ENCODE results near the gene RRAGD.

DNA sequence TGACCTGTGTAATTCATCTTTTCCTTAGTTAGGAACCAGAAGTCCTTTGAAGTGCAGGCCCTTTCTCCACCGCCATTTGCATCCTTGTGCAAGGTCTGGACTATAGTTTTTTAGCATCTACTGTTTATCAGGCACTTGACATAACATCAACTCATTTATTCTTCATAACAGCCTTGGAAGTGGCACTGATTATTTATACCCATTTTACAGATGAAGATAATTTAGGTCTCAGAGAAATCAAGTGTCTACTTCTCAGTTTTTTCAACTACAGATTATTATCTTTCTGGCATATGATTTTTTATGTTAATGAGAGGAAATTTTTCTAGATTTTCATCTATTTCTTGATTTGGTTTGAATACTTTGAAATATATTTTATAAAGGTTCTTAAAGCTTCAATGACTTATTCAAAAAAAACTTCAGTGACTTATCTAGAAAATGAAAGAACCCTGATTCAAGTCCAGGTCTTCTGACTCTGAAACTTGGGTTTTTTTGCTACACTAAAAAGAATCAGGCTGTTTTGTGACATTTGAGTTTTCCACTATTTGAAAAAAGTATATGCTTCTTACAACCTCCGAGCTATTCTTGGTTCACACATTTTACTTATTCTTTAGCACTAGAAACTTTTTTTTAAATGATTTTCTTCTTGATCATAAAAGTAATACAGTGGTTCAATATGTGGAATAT, 56.4 kb downstream of the RRAGD start:
- TF ChIP-seq POLR2A (IDR thresholded peaks at IDR 0.05) (no peak), POLR2AphosphoS5 (IDR thresholded peaks at IDR 0.05) (no peak), EP300 (IDR thresholded peaks at IDR 0.05) (no peak)
- TF ChIP-seq, protein P1, sequence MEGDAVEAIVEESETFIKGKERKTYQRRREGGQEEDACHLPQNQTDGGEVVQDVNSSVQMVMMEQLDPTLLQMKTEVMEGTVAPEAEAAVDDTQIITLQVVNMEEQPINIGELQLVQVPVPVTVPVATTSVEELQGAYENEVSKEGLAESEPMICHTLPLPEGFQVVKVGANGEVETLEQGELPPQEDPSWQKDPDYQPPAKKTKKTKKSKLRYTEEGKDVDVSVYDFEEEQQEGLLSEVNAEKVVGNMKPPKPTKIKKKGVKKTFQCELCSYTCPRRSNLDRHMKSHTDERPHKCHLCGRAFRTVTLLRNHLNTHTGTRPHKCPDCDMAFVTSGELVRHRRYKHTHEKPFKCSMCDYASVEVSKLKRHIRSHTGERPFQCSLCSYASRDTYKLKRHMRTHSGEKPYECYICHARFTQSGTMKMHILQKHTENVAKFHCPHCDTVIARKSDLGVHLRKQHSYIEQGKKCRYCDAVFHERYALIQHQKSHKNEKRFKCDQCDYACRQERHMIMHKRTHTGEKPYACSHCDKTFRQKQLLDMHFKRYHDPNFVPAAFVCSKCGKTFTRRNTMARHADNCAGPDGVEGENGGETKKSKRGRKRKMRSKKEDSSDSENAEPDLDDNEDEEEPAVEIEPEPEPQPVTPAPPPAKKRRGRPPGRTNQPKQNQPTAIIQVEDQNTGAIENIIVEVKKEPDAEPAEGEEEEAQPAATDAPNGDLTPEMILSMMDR (IDR thresholded peaks at IDR 0.05): no peak

All from sigmoid colon (tissue), 4 donors.